Lung (tissue), 12 donors: Measurements from ENCODE around the gene PCSK5. TPM values are rescaled to one million over a fixed set of nuclear protein-coding genes. Genes with fewer than 3 reads are reported as not detected.

ENCODE experiments used
- ATAC-seq: fragments of 200-7000 bp; cut with Tn5 transposase; one replicate; pipeline ENCODE4 v1.9.1; 2020; ENCODE audit warnings: moderate number of reproducible peaks; ENCODE audit not compliant: insufficient read depth, low FRiP score
- DNase-seq, 3 donors: peaks; one replicate each; pipeline ENCODE4 v3.0.0-alpha.2; 2013 to 2017
- H3K27ac ChIP-seq, 2 donors: one replicate each; pipeline ENCODE4 v1.5.1; 2013; ENCODE audit warnings: mild to moderate bottlenecking in 2 of 2, moderate library complexity in 2 of 2, control low read depth in 1 of 2, inconsistent platforms in 1 of 2, low read depth in 1 of 2, low read length in 1 of 2
- H3K27me3 ChIP-seq, 3 donors: one replicate each; pipeline ENCODE4 v1.5.1; 2013; ENCODE audit warnings: low read length in 2 of 3; ENCODE audit not compliant: control insufficient read depth in 3 of 3, insufficient read depth in 3 of 3
- H3K36me3 ChIP-seq, 4 donors: one replicate each; pipeline ENCODE4 v1.5.1; 2013; ENCODE audit warnings: low read length in 4 of 4, mild to moderate bottlenecking in 1 of 4, moderate library complexity in 1 of 4; ENCODE audit not compliant: control insufficient read depth in 4 of 4, insufficient read depth in 4 of 4
- H3K4me1 ChIP-seq, 5 donors: one replicate each; pipeline ENCODE4 v1.5.1; 2013; ENCODE audit warnings: low read length in 5 of 5, mild to moderate bottlenecking in 2 of 5, moderate library complexity in 1 of 5; ENCODE audit not compliant: control insufficient read depth in 5 of 5, insufficient read depth in 5 of 5
- H3K4me3 ChIP-seq: one replicate; pipeline ENCODE4 v1.5.1; 2013; ENCODE audit warnings: mild to moderate bottlenecking, control low read depth, moderate library complexity
- H3K9ac ChIP-seq, 2 donors: one replicate each; pipeline ENCODE4 v1.5.1; 2013; ENCODE audit warnings: low read length in 2 of 2, control low read depth in 1 of 2; ENCODE audit not compliant: insufficient read depth in 1 of 2
- H3K9me3 ChIP-seq, 4 donors: one replicate each; pipeline ENCODE4 v1.5.1; 2013; ENCODE audit warnings: low read length in 3 of 4, mild to moderate bottlenecking in 1 of 4, moderate library complexity in 1 of 4; ENCODE audit not compliant: control insufficient read depth in 4 of 4, insufficient read depth in 3 of 4
- CTCF ChIP-seq: IDR thresholded peaks from 2 replicates; pipeline ENCODE4 v1.5.1; 2012; ENCODE audit warnings: mild to moderate bottlenecking; ENCODE audit errors: control extremely low read depth, extremely low read depth
- WGBS, 2 donors: extraction: QIAGEN DNeasy Blood & Tissue Kit; methylation state at CpG; one replicate each; pipeline ENCODE4 v1.1.7; 2013; 5-methylcytosine and 5-hydroxymethylcytosine counted together
- polyA plus RNA-seq, 2 donors: library from polyadenylated mRNA; stranded (reverse); fragments of 200-250 nt; gene quantifications; one replicate each; pipeline ENCODE4 v1.2.1, GENCODE V29; 2013
- total RNA-seq, 2 donors: library from RNA; depleted of rRNA in 1 of 2; stranded (reverse); fragments of >200 nt in 1 of 2; gene quantifications; one replicate each; pipeline ENCODE4 v1.2.1, GENCODE V29; 2014 to 2021
- donor health status: control.
- donor health status: control.
- donor health status: Bipolar disorder and iron deficiency.
- donor health status: healthy.
- donor health status: DM: yes; HTN: yes; CAD: no.

Gene PCSK5
- total and polyA plus RNA-seq, 4 donors: 1.9 to 28.2 (median 13.6) TPM

GRCh38 chr9:76153902-76154629, 263.6 kb downstream of the PCSK5 start:
- Histone ChIP-seq H3K36me3 (peaks cover 0 to 3% (median 1%) of the 10 kb centered on the region in 4 donors), H3K27ac (no peak overlapping the region), H3K4me1 (peaks cover 0 to 7% (median 0%) of the 10 kb centered on the region in 5 donors), H3K9me3 (peaks cover 0 to 2% (median 0%) of the 10 kb centered on the region in 4 donors), H3K4me3 (no peak overlapping the region), H3K27me3 (no peaks in the 10 kb centered on the region), H3K9ac (no peak overlapping the region)
- no peak for ATAC-seq
- TF ChIP-seq CTCF: no peak
- 72 to 84% methylated on average over 8 of the region's 8 CpGs for WGBS, 2 donors
- DNase-seq: no peak

- no peaks in the 10 kb centered on the region for H3K4me1 ChIP-seq
- no peak for TF ChIP-seq CTCF
Measured at GRCh38 chr9:76155361-76155760, 264.9 kb downstream of the PCSK5 start.

GRCh38 chr9:76158713-76159112, 268.2 kb downstream of the PCSK5 start:
- no peak for TF ChIP-seq CTCF
- ATAC-seq: no peak
- H3K27me3 ChIP-seq: no peaks in the 10 kb centered on the region
- DNase-seq: no peak
- H3K4me1 ChIP-seq: peaks cover 0 to 15% (median 14%) of the 10 kb centered on the region in 5 donors
- no peak overlapping the region for H3K4me3 ChIP-seq
- H3K27ac ChIP-seq: no peak overlapping the region
- H3K9ac ChIP-seq: no peak overlapping the region
- H3K9me3 ChIP-seq: peaks cover 0 to 5% (median 0%) of the 10 kb centered on the region in 4 donors
- WGBS, 2 donors: 96 to 99% methylated on average over 7 of the region's 7 CpGs
- peaks cover 0 to 7% (median 1%) of the 10 kb centered on the region in 4 donors for H3K36me3 ChIP-seq

More at GRCh38 chr9:76155361-76155760, 264.9 kb downstream of the PCSK5 start:
- H3K9me3 ChIP-seq: peaks cover 0 to 2% (median 0%) of the 10 kb centered on the region in 4 donors
- H3K9ac ChIP-seq: no peak overlapping the region
- peaks cover 0 to 7% (median 1%) of the 10 kb centered on the region in 4 donors for H3K36me3 ChIP-seq
- WGBS, 2 donors: 84 to 90% methylated on average over 1 of the region's 1 CpG
- ATAC-seq (no peak), DNase-seq (no peak)
- no peak overlapping the region for H3K27ac ChIP-seq
- no peaks in the 10 kb centered on the region for H3K27me3 ChIP-seq
- no peak overlapping the region for H3K4me3 ChIP-seq
